HEK293 (cell line): Measurements from ENCODE around the gene TFAP2C.

Source experiments
- CTCF ChIP-seq: fragments of 450-650 bp; formaldehyde crosslinking; IDR thresholded peaks from 2 replicates; pipeline ENCODE4 v1.5.1; 2016; ENCODE audit warnings: missing biosample characterization, missing genetic modification characterization
- MYNN ChIP-seq: fragments of 450-650 bp; formaldehyde crosslinking; IDR thresholded peaks from 2 replicates; pipeline ENCODE4 v1.5.1; 2016; ENCODE audit warnings: missing biosample characterization, missing genetic modification characterization, borderline replicate concordance
- PRDM6 ChIP-seq: fragments of 450-650 bp; formaldehyde crosslinking; IDR thresholded peaks from 2 replicates; pipeline ENCODE4 v1.5.1; 2017; ENCODE audit warnings: missing biosample characterization, missing genetic modification characterization
- RBAK ChIP-seq: fragments of 450-650 bp; formaldehyde crosslinking; IDR thresholded peaks from 2 replicates; pipeline ENCODE4 v1.5.1; 2016; ENCODE audit warnings: missing biosample characterization, missing genetic modification characterization
- REST ChIP-seq: fragments of 450-650 bp; formaldehyde crosslinking; IDR thresholded peaks from 2 replicates; pipeline ENCODE4 v1.5.1; 2016; ENCODE audit warnings: missing biosample characterization, missing genetic modification characterization
- SETDB1 ChIP-seq: IDR thresholded peaks from one replicate; pipeline ENCODE4 v1.6.1; 2017; ENCODE audit warnings: mild to moderate bottlenecking, low read length, moderate library complexity, mixed read lengths; ENCODE audit not compliant: insufficient read length
- TCF7L2 ChIP-seq: IDR thresholded peaks from 2 replicates; pipeline ENCODE4 v1.6.1; 2011; ENCODE audit warnings: low read depth, mild to moderate bottlenecking, inconsistent platforms, low read length, moderate library complexity, borderline replicate concordance
- TRIM28 ChIP-seq: IDR thresholded peaks from 2 replicates; pipeline ENCODE4 v1.6.1; 2011; ENCODE audit warnings: low read length, control low read depth, borderline replicate concordance
- ZBTB49 ChIP-seq: fragments of 450-650 bp; formaldehyde crosslinking; IDR thresholded peaks from 2 replicates; pipeline ENCODE4 v1.5.1; 2016; ENCODE audit warnings: missing biosample characterization, missing genetic modification characterization, low read depth
- ZBTB6 ChIP-seq: fragments of 450-650 bp; formaldehyde crosslinking; IDR thresholded peaks from 2 replicates; pipeline ENCODE4 v1.5.1; 2017; ENCODE audit warnings: missing biosample characterization, missing genetic modification characterization
- ZIC2 ChIP-seq: fragments of 450-650 bp; formaldehyde crosslinking; IDR thresholded peaks from 2 replicates; pipeline ENCODE4 v1.5.1; 2016; ENCODE audit warnings: missing biosample characterization, missing genetic modification characterization
- ZNF10 ChIP-seq: fragments of 450-650 bp; formaldehyde crosslinking; IDR thresholded peaks from 2 replicates; pipeline ENCODE4 v1.5.1; 2017; ENCODE audit warnings: missing biosample characterization, missing genetic modification characterization
- ZNF132 ChIP-seq: fragments of 450-650 bp; formaldehyde crosslinking; IDR thresholded peaks from 2 replicates; pipeline ENCODE4 v1.5.1; 2017; ENCODE audit warnings: missing biosample characterization, missing genetic modification characterization, borderline replicate concordance
- ZNF140 ChIP-seq: fragments of 450-650 bp; formaldehyde crosslinking; IDR thresholded peaks from 2 replicates; pipeline ENCODE4 v1.5.1; 2016; ENCODE audit warnings: missing biosample characterization, missing genetic modification characterization
- ZNF19 ChIP-seq: fragments of 450-650 bp; formaldehyde crosslinking; IDR thresholded peaks from 2 replicates; pipeline ENCODE4; 2016; ENCODE audit warnings: missing biosample characterization, missing genetic modification characterization, low read depth
- ZNF223 ChIP-seq: fragments of 450-650 bp; formaldehyde crosslinking; IDR thresholded peaks from 2 replicates; pipeline ENCODE4 v1.5.1; 2016; ENCODE audit warnings: missing biosample characterization, missing genetic modification characterization
- ZNF280D ChIP-seq: fragments of 450-650 bp; formaldehyde crosslinking; IDR thresholded peaks from 2 replicates; pipeline ENCODE4 v1.5.1; 2016; ENCODE audit warnings: missing biosample characterization, missing genetic modification characterization
- ZNF324 ChIP-seq: fragments of 450-650 bp; formaldehyde crosslinking; IDR thresholded peaks from 2 replicates; pipeline ENCODE4 v1.5.1; 2016; ENCODE audit warnings: missing biosample characterization, missing genetic modification characterization
- ZNF350 ChIP-seq: fragments of 450-650 bp; formaldehyde crosslinking; IDR thresholded peaks from 2 replicates; pipeline ENCODE4 v1.5.0; 2017; ENCODE audit warnings: missing biosample characterization, mild to moderate bottlenecking, missing genetic modification characterization
- ZNF362 ChIP-seq: fragments of 450-650 bp; formaldehyde crosslinking; IDR thresholded peaks from 2 replicates; pipeline ENCODE4 v1.5.1; 2016; ENCODE audit warnings: missing biosample characterization, missing genetic modification characterization
- ZNF623 ChIP-seq: fragments of 450-650 bp; formaldehyde crosslinking; IDR thresholded peaks from 2 replicates; pipeline ENCODE4 v1.5.1; 2016; ENCODE audit warnings: missing biosample characterization, missing genetic modification characterization
- ZNF624 ChIP-seq: fragments of 450-650 bp; formaldehyde crosslinking; IDR thresholded peaks from 2 replicates; pipeline ENCODE4 v1.5.1; 2017; ENCODE audit warnings: missing biosample characterization, missing genetic modification characterization
- ZNF660 ChIP-seq: fragments of 450-650 bp; IDR thresholded peaks from 2 replicates; pipeline ENCODE4 v1.5.1; 2018; ENCODE audit warnings: missing biosample characterization, mild to moderate bottlenecking, missing genetic modification characterization
- ZNF76 ChIP-seq: fragments of 450-650 bp; formaldehyde crosslinking; IDR thresholded peaks from 2 replicates; pipeline ENCODE4; 2016; ENCODE audit warnings: low read depth, missing biosample characterization, missing genetic modification characterization, borderline replicate concordance
- ZSCAN4 ChIP-seq: fragments of 450-650 bp; formaldehyde crosslinking; IDR thresholded peaks from 2 replicates; pipeline ENCODE4 v1.5.1; 2017; ENCODE audit warnings: missing biosample characterization, missing genetic modification characterization

Gene TFAP2C

GRCh38 chr20:56630086-56630493 is 984 bp downstream of the TFAP2C start (continued):
- TF ChIP-seq ZSCAN4 (tag by site-specific recombination) (no peak), ZNF362 (tag by site-specific recombination) (no peak), ZBTB6 (tag by site-specific recombination) (no peak), ZNF140 (tag by site-specific recombination) (no peak), MYNN (tag by site-specific recombination) (no peak), ZIC2 (tag by site-specific recombination) (peak; percentile 24; the same call in 1 of the 2 replicates), SETDB1 (no peak), ZNF623 (tag by site-specific recombination) (no peak), ZNF280D (tag by site-specific recombination) (no peak), RBAK (no peak), TRIM28 (no peak), ZNF660 (tag by site-specific recombination) (no peak), ZNF223 (tag by site-specific recombination) (no peak), ZNF132 (tag by site-specific recombination) (no peak), ZBTB49 (no peak), ZNF624 (tag by site-specific recombination) (no peak), ZNF10 (tag by site-specific recombination) (no peak), ZNF76 (tag by site-specific recombination) (no peak), TCF7L2 (no peak), ZNF324 (no peak), ZNF19 (tag by site-specific recombination) (no peak), PRDM6 (no peak), CTCF (tag by site-specific recombination) (peak; percentile 81), ZNF350 (tag by site-specific recombination) (no peak), REST (tag by site-specific recombination) (no peak)
